Activated T-helper 17 cell treated with anti-CD3 and anti-CD28 coated beads, Interleukin-2, amount 50 U/mL, for 72 hours (primary cell): ENCODE data around the gene FADD. TPM values are rescaled to one million over a fixed set of nuclear protein-coding genes. Genes with fewer than 3 reads are reported as not detected.

ENCODE experiments used
- ATAC-seq: fragments of 150-1000 bp; cut with Tn5 transposase; replicated peaks from 2 replicates; pipeline ENCODE4 v1.10.0; 2021; ENCODE audit warnings: mild to moderate bottlenecking, moderate library complexity
- H3K27ac Mint-ChIP-seq: one replicate; pipeline ENCODE4 v1.8.0; 2022; ENCODE audit warnings: mixed read lengths
- H3K27me3 Mint-ChIP-seq: one replicate; pipeline ENCODE4 v1.8.0; 2022; ENCODE audit warnings: mixed read lengths
- H3K36me3 Mint-ChIP-seq: one replicate; pipeline ENCODE4 v1.8.0; 2022; ENCODE audit warnings: low read depth, mild to moderate bottlenecking, mixed read lengths
- H3K4me1 Mint-ChIP-seq: one replicate; pipeline ENCODE4 v1.8.0; 2022; ENCODE audit warnings: mixed read lengths
- H3K4me3 Mint-ChIP-seq: one replicate; pipeline ENCODE4 v1.8.0; 2022; ENCODE audit warnings: mild to moderate bottlenecking, mixed read lengths
- H3K9me3 Mint-ChIP-seq: one replicate; pipeline ENCODE4 v1.8.0; 2022; ENCODE audit warnings: mixed read lengths
- total RNA-seq, 2 donors: library from RNA; stranded (reverse); gene quantifications; one replicate each; pipeline ENCODE4 v1.2.3, GENCODE V29; 2022

Gene FADD
- 10 to 100 TPM; 25.5 to 37.1 TPM for total RNA-seq

GRCh38 chr11:70202920-70203750 lies at the start of gene FADD:
Gene FADD (plus strand): TSS chr11:70203296. CDS start chr11:70203460, 164 bp downstream.
- peaks cover 45% of the 10 kb centered on the region for H3K36me3 Mint-ChIP-seq
- H3K27me3 Mint-ChIP-seq = no peaks in the 10 kb centered on the region
- peaks cover 16% of the 10 kb centered on the region for H3K4me1 Mint-ChIP-seq
- H3K9me3 Mint-ChIP-seq = no peaks in the 10 kb centered on the region
- H3K27ac Mint-ChIP-seq = peak within 1 kb of the TSS; percentile 99
- H3K4me3 Mint-ChIP-seq = peak within 1 kb of the TSS; percentile 98
- ATAC-seq = peak; percentile 75

- no peak overlapping the region for H3K27ac Mint-ChIP-seq
These were observed 47.7 kb upstream of the FADD start for GRCh38 chr11:70155386-70155785.

DNA sequence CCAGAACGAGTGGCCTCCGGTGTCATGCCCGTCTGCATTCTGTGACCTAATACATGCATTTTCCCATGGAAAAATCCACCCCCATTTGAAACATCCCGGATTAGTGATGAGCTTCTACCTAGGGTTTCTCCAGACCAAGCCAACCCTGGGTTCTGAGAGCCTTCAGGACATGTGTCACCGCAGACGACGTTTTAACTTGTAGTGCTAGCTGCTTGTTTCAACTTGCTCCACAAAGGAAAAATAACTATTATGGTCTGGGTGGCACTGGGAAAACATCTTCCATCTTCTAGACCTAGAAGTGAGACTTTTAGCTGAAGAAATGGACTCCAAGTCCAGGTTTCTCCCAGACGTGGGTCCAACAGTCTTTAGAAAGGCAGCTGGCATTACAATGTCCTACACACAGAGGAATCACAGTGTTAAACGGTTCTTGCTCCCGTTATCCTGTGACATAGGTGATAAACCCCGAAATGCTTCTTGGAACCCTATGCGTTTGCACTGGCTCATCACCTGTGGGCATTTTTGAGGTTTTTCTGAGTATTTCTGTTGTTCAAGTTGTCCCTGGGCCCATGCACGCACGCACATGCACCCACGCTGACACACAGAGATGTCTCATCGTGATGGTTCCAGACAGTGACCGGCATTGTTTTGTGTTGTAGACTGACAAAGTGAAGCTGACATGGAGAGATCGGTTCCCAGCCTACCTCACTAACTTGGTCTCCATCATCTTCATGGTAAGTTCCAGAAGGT lies 46.6 kb upstream of the FADD start:
- Mint-ChIP-seq H3K4me1 (no peaks in the 10 kb centered on the region), H3K27ac (no peak overlapping the region), H3K27me3 (no peaks in the 10 kb centered on the region), H3K4me3 (no peak overlapping the region), H3K36me3 (no peaks in the 10 kb centered on the region), H3K9me3 (no peaks in the 10 kb centered on the region)
- no peak for ATAC-seq

More at GRCh38 chr11:70155386-70155785, 47.7 kb upstream of the FADD start:
- Mint-ChIP-seq H3K36me3 (no peaks in the 10 kb centered on the region), H3K9me3 (no peaks in the 10 kb centered on the region), H3K4me1 (no peaks in the 10 kb centered on the region), H3K27me3 (no peaks in the 10 kb centered on the region), H3K4me3 (no peak overlapping the region)
- no peak for ATAC-seq

DNA sequence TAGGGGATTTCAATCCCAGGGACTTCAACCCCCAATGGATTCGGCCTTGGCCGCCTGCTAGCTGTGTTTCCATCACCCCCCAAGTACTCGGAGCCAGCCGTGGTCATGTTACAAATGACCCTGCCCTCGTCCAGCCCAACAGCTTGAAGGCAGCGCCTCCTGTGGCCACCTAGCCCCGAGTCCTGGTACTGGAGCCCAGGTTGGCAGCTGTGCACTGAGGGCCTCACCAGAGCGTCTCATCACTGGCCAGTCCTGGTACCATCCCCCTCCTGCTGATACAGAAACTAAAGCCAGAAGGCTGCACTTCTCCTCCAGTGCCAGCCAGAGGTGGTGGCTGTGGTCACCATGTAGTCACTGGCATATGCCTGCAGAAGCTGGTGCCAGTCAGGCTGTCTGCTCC lies 44.9 kb upstream of the FADD start:
- no peaks in the 10 kb centered on the region for H3K27me3 Mint-ChIP-seq

DNA sequence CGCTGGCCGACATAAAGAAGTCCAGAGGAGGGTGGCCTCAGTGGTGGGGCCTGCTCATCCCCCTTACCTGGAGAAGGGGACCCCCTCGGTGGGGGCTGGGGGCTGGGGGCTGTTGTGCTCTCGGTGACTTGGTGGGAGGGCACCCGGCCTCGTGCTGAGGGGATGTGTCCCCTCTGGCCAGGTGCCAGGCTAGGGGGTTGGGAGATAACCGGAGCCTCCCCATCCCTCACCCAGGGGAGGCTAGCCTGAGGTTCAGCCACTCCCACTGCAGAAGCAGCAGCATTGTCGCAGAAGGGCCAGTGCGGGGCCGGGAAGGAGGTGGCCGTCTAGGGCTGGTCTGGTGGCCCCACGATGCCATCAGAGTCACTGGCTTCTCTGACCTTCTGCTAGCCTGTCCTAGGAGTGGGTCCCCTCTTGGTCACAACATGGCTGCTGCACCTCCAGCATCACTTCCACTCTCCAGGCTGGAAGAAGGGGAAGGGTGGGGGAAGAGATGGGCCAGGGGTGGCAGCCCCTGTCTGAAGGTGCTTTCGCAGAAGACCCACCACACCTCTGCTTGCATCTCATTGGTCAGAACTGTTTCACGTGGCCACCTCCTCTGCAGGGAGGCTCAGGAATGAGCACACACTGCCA lies 44.2 kb upstream of the FADD start:
- Mint-ChIP-seq H3K27ac (no peak overlapping the region), H3K4me1 (no peaks in the 10 kb centered on the region)
- no peak for ATAC-seq

More for the DNA sequence above, 44.9 kb upstream of the FADD start:
- Mint-ChIP-seq H3K9me3 (no peaks in the 10 kb centered on the region), H3K4me1 (no peaks in the 10 kb centered on the region), H3K4me3 (no peak overlapping the region), H3K27ac (no peak overlapping the region), H3K36me3 (no peaks in the 10 kb centered on the region)
- ATAC-seq = no peak

GRCh38 chr11:70159627-70160570 lies 43.2 kb upstream of the FADD start:
- H3K27me3 Mint-ChIP-seq = no peaks in the 10 kb centered on the region
- H3K27ac Mint-ChIP-seq = no peak overlapping the region
- no peaks in the 10 kb centered on the region for H3K36me3 Mint-ChIP-seq
- no peaks in the 10 kb centered on the region for H3K9me3 Mint-ChIP-seq
- no peaks in the 10 kb centered on the region for H3K4me1 Mint-ChIP-seq
- H3K4me3 Mint-ChIP-seq = no peak overlapping the region
- ATAC-seq = no peak

More for the DNA sequence above, 44.2 kb upstream of the FADD start:
- Mint-ChIP-seq H3K4me3 (no peak overlapping the region), H3K27me3 (no peaks in the 10 kb centered on the region), H3K36me3 (no peaks in the 10 kb centered on the region), H3K9me3 (no peaks in the 10 kb centered on the region)

DNA sequence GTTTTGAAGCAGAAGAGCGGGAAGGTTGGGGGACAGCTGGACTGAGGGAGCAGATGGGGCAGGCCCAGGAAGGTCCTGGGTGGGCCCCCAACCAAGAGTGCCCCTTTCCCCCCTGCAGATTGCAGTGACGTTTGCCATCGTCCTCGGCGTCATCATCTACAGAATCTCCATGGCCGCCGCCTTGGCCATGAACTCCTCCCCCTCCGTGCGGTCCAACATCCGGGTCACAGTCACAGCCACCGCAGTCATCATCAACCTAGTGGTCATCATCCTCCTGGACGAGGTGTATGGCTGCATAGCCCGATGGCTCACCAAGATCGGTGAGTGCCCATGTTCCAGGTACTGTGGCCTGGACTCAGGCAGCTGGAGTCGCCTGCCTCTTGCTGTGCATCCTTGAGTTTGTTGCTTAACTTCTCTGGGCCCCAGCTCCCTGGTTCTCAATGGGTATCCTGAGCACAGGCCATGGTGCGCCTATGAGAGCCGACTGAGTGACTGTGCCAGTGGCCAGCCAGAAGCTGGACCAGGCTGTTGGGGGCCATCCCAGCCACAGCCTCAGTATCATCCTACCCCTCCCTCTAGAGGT lies 42.0 kb upstream of the FADD start:
- Mint-ChIP-seq H3K9me3 (no peaks in the 10 kb centered on the region), H3K4me3 (no peak overlapping the region)

DNA sequence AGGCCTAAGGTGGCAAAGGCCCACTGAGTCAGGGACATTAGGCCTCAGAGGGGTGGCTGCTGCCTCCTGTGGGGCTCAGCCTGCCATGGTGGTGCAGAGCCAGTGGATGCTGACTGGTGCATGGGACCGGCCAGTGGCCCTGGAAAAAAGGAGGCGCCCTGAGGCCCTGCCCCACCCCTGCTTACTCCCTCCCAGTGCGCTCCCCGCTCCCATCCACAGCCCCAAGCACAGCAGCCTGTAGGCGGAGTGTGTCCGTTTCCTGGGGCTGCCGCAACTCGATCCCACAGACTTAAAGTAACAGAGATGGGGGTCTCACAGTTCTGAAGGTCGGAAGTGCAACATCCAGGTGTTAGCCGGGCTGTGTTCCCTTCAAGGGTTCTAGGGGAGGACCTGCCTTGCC lies 38.4 kb upstream of the FADD start:
- ATAC-seq = no peak
- H3K27ac Mint-ChIP-seq = no peak overlapping the region
- no peaks in the 10 kb centered on the region for H3K36me3 Mint-ChIP-seq
- no peaks in the 10 kb centered on the region for H3K9me3 Mint-ChIP-seq
- H3K4me3 Mint-ChIP-seq = no peak overlapping the region
- H3K27me3 Mint-ChIP-seq = no peaks in the 10 kb centered on the region
- H3K4me1 Mint-ChIP-seq = no peaks in the 10 kb centered on the region

More for the DNA sequence above, 42.0 kb upstream of the FADD start:
- ATAC-seq = no peak
- Mint-ChIP-seq H3K4me1 (no peaks in the 10 kb centered on the region), H3K36me3 (no peaks in the 10 kb centered on the region), H3K27me3 (no peaks in the 10 kb centered on the region), H3K27ac (no peak overlapping the region)

GRCh38 chr11:70167120-70167519 lies 36.0 kb upstream of the FADD start:
- H3K27me3 Mint-ChIP-seq = no peaks in the 10 kb centered on the region
- H3K27ac Mint-ChIP-seq = no peak overlapping the region
- H3K4me3 Mint-ChIP-seq = no peak overlapping the region
- no peaks in the 10 kb centered on the region for H3K9me3 Mint-ChIP-seq
- no peaks in the 10 kb centered on the region for H3K4me1 Mint-ChIP-seq
- no peak for ATAC-seq
- no peaks in the 10 kb centered on the region for H3K36me3 Mint-ChIP-seq

GRCh38 chr11:70167723-70168404 lies 35.2 kb upstream of the FADD start:
- Mint-ChIP-seq H3K27ac (no peak overlapping the region), H3K4me1 (no peaks in the 10 kb centered on the region), H3K4me3 (no peak overlapping the region), H3K27me3 (no peaks in the 10 kb centered on the region), H3K36me3 (no peaks in the 10 kb centered on the region), H3K9me3 (no peaks in the 10 kb centered on the region)
- no peak for ATAC-seq

DNA sequence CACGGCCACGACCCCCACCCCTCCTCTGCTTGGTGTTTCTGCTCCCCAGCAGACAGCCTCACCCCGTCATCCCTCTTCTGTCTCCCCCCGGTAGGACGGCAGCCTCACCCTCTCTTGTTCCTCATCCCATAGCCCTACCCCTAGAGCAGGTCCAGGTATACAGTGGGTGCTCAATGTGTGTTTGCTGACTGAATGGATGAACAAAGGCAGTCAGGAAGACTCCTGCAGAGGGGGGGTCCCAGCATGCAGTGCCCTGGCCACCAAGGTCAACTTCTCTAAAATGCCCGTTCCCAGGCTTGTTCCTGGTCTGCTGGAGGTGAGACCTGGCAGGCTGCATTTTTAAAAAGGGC lies 34.7 kb upstream of the FADD start:
- Mint-ChIP-seq H3K4me1 (no peaks in the 10 kb centered on the region), H3K27me3 (no peaks in the 10 kb centered on the region), H3K4me3 (no peak overlapping the region), H3K9me3 (no peaks in the 10 kb centered on the region), H3K36me3 (no peaks in the 10 kb centered on the region), H3K27ac (no peak overlapping the region)
- no peak for ATAC-seq

- Mint-ChIP-seq H3K36me3 (no peaks in the 10 kb centered on the region), H3K27me3 (no peaks in the 10 kb centered on the region), H3K4me3 (no peak overlapping the region), H3K4me1 (no peaks in the 10 kb centered on the region), H3K27ac (no peak overlapping the region), H3K9me3 (no peaks in the 10 kb centered on the region)
- ATAC-seq = no peak
These were observed 34.0 kb upstream of the FADD start for GRCh38 chr11:70169127-70169526.

DNA sequence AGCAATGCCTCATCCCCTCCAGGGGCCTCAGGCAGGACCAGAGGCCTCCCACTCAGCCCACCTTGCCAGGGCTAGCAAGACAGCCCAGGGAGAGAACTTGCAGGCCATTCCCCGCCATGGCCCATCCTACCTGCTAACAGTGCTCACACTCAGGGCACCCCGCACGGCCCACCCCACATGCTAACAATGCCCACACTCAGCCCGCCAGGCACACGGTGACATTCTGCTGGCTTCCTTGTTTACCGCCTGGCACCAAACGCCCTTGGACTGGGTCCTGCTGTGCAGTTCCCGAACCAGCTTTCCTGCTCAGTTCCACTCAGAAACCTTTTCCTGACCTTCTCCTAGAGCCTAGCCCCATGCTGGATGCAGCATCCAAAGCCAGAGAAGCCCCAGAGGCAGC lies 33.5 kb upstream of the FADD start:
- H3K27me3 Mint-ChIP-seq = no peaks in the 10 kb centered on the region

More for the DNA sequence above, 33.5 kb upstream of the FADD start:
- no peak for ATAC-seq
- no peak overlapping the region for H3K27ac Mint-ChIP-seq
- no peak overlapping the region for H3K4me3 Mint-ChIP-seq
- H3K36me3 Mint-ChIP-seq = no peaks in the 10 kb centered on the region
- no peaks in the 10 kb centered on the region for H3K4me1 Mint-ChIP-seq
- no peaks in the 10 kb centered on the region for H3K9me3 Mint-ChIP-seq
